ENCODE measurements around the gene NACC1.

NACC1 gene

DNA sequence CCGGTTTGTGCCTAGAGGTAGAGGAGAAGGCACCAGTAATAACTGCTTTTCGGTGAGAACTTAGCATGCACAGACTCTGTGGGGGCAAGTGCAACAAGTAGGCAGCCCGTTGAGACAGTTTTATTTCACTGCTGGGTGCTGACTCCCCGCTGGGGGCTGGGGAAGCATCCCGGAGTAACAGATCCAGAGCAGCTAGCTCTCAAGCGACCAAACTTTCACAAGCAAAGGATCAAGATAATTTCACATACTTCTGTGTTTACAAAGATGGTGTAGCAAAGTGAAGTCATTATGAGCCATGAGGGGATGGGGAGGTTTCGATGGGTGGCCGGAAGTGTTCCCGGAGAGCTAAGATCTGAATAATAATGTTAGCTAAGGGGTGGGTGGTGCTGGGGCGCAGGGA lies 2.8 kb downstream of the NACC1 start:
- TF ChIP-seq, protein P1, sequence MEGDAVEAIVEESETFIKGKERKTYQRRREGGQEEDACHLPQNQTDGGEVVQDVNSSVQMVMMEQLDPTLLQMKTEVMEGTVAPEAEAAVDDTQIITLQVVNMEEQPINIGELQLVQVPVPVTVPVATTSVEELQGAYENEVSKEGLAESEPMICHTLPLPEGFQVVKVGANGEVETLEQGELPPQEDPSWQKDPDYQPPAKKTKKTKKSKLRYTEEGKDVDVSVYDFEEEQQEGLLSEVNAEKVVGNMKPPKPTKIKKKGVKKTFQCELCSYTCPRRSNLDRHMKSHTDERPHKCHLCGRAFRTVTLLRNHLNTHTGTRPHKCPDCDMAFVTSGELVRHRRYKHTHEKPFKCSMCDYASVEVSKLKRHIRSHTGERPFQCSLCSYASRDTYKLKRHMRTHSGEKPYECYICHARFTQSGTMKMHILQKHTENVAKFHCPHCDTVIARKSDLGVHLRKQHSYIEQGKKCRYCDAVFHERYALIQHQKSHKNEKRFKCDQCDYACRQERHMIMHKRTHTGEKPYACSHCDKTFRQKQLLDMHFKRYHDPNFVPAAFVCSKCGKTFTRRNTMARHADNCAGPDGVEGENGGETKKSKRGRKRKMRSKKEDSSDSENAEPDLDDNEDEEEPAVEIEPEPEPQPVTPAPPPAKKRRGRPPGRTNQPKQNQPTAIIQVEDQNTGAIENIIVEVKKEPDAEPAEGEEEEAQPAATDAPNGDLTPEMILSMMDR (IDR thresholded peaks at IDR 0.05; ENCODE audit: insufficient read depth, low read length) = no peak
- TF ChIP-seq, protein P2, sequence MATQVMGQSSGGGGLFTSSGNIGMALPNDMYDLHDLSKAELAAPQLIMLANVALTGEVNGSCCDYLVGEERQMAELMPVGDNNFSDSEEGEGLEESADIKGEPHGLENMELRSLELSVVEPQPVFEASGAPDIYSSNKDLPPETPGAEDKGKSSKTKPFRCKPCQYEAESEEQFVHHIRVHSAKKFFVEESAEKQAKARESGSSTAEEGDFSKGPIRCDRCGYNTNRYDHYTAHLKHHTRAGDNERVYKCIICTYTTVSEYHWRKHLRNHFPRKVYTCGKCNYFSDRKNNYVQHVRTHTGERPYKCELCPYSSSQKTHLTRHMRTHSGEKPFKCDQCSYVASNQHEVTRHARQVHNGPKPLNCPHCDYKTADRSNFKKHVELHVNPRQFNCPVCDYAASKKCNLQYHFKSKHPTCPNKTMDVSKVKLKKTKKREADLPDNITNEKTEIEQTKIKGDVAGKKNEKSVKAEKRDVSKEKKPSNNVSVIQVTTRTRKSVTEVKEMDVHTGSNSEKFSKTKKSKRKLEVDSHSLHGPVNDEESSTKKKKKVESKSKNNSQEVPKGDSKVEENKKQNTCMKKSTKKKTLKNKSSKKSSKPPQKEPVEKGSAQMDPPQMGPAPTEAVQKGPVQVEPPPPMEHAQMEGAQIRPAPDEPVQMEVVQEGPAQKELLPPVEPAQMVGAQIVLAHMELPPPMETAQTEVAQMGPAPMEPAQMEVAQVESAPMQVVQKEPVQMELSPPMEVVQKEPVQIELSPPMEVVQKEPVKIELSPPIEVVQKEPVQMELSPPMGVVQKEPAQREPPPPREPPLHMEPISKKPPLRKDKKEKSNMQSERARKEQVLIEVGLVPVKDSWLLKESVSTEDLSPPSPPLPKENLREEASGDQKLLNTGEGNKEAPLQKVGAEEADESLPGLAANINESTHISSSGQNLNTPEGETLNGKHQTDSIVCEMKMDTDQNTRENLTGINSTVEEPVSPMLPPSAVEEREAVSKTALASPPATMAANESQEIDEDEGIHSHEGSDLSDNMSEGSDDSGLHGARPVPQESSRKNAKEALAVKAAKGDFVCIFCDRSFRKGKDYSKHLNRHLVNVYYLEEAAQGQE (IDR thresholded peaks at IDR 0.05; ENCODE audit: insufficient replicate concordance, low read depth) = no peak
- no peak for TF ChIP-seq POLR2AphosphoS5 (IDR thresholded peaks at IDR 0.05; ENCODE audit: low read depth)
- no peak for TF ChIP-seq GABPA (IDR thresholded peaks at IDR 0.05; ENCODE audit: low read depth)
- TF ChIP-seq SPI1 (IDR thresholded peaks at IDR 0.05; ENCODE audit: borderline replicate concordance, low read depth) = no peak
- no peak for DNase-seq (ENCODE audit: low read depth in 1 of 2, low spot score in 1 of 2)
- H3K27me3 ChIP-seq (ENCODE audit: insufficient read depth, poor library complexity, severe bottlenecking) = no peaks in the 10 kb centered on the region
- no peak overlapping the region for H3K27ac ChIP-seq (replicated peaks)
- no peak overlapping the region for H3K4me3 ChIP-seq (replicated peaks; ENCODE audit: insufficient read depth, low read length)

DNA sequence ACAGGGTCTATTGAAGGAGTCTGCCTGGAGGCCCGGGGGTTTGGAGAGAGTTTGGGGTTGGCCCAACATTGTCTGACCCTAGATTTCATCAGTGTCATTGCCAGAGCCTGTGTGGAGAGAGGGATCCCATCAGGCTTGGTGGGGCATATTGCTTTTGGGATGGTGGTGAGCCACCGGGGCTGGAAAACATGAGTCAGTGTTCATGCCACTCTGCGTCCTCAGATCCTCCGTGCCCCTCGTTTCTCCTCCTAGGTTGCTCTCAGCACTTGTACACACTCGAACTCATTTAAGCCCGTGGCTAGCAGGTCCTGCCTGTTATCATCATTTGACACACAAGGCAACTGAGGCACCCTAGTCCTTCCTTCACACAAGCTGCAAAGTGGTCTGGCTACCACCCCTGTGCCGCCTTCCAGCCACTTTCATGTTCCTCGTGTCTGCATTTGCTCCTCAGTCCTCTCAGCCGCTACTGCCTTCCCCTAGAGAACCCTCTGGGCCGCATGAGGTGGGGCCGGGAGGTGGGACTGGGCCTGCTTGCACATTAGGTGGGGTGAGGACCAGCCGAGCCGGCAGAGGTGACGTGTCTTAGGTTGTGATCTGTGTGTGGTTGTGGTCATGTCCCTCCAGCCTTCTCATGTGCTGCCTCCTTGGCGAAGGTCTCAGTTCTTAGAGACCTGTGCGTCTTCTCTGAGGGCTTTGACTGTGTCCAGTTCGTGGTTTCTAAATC lies 3.6 kb downstream of the NACC1 start:
- no peak for DNase-seq (ENCODE audit: low read depth in 1 of 2, low spot score in 1 of 2)
- Histone ChIP-seq H3K4me3 (replicated peaks; ENCODE audit: insufficient read depth, low read length) (no peak overlapping the region), H3K27ac (replicated peaks) (no peak overlapping the region), H3K27me3 (ENCODE audit: insufficient read depth, poor library complexity, severe bottlenecking) (no peaks in the 10 kb centered on the region)
- TF ChIP-seq, protein P2 (IDR thresholded peaks at IDR 0.05; ENCODE audit: insufficient replicate concordance, low read depth) = no peak
- TF ChIP-seq SPI1 (IDR thresholded peaks at IDR 0.05; ENCODE audit: borderline replicate concordance, low read depth) = no peak
- no peak for TF ChIP-seq GABPA (IDR thresholded peaks at IDR 0.05; ENCODE audit: low read depth)
- TF ChIP-seq, protein P1 (IDR thresholded peaks at IDR 0.05; ENCODE audit: insufficient read depth, low read length) = no peak
- TF ChIP-seq POLR2AphosphoS5 (IDR thresholded peaks at IDR 0.05; ENCODE audit: low read depth) = no peak; the same call in 1 of the 2 replicates

DNA sequence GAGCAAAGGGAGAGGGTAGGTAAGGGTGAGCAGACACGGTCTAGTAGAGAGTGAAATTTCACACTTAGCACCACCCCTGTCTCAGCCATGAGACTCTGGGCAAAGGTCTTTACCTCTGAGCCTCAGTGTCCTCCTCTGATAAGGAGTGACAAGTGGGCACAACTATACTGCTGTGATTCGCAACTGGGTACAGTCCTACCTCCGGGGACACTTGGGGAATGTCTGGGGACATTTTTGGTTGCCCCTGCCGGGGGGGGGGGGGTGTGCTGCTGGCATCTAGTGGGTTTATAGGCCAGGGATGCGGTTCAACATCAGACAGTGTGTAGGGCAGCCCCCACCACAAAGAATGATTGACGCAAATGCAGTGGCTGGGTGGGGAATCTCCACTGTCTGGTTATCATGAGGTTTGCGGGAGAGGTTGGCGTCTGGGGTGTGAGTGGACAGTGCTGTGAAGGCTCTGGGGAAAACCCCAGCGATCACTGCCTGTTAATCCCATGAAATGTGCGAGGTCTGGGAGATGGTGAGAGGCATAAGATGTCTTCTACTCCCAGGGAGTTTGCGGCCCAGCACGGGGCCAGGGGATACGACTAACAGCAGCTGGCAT lies 4.3 kb downstream of the NACC1 start:
- no peak for DNase-seq (ENCODE audit: low read depth in 1 of 2, low spot score in 1 of 2)
- Histone ChIP-seq H3K4me3 (replicated peaks; ENCODE audit: insufficient read depth, low read length) (no peak overlapping the region), H3K27ac (replicated peaks) (no peak overlapping the region), H3K27me3 (ENCODE audit: insufficient read depth, poor library complexity, severe bottlenecking) (no peaks in the 10 kb centered on the region)
- TF ChIP-seq POLR2AphosphoS5 (IDR thresholded peaks at IDR 0.05; ENCODE audit: low read depth) = no peak; the same call in 1 of the 2 replicates

DNA sequence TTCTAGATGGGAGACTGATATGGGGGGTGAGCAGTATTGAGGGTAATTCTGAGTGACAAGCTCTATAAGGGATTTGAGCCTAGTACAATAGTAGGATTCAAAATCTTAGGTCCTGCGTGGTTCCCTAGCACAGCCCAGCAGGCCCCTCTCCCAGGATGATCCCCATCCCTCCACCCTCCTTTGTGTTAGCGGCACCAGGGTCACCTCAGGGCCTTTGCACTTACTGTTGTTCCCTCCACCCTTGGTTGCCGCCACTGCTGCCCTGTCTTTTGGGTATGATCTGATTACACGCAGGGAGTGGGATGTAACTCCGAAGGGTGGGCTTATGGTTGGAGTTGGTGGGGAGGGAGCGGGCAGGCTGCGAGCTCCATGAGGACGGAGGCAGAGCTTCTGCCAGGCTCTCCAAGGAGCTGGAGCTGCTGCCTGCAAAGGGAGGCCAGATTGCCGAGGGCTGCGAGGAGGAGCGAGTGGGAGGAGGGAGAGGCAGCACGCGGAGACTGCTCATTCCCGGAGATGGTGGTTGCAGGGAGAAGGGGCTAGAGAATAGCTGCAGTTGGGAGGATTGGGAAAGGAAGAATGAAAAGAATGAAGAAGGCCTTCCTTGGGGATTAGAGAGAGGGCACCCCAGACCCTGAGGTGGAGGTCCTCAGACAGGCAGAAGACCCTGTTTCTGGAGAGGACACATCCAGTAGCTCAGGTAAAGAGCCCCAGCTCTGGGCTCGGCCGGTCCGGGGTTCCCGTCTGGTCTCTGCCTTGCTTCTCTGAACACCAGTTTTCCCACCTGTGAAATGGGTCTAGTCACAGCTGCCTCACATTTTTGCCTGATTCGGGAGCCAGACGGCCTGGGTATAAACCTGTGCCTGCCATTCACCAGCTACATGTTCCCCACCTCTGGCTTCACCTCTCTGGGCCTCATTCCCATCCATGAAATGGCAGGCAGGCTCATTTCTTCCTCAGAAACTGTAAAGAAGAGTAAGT lies 5.2 kb downstream of the NACC1 start:
- no peak overlapping the region for H3K27ac ChIP-seq (replicated peaks)
- TF ChIP-seq, protein P1 (IDR thresholded peaks at IDR 0.05; ENCODE audit: insufficient read depth, low read length) = no peak
- TF ChIP-seq SPI1 (IDR thresholded peaks at IDR 0.05; ENCODE audit: borderline replicate concordance, low read depth) (no peak), GABPA (IDR thresholded peaks at IDR 0.05; ENCODE audit: low read depth) (no peak), POLR2AphosphoS5 (IDR thresholded peaks at IDR 0.05; ENCODE audit: low read depth) (no peak)
- TF ChIP-seq, protein P2 (IDR thresholded peaks at IDR 0.05; ENCODE audit: insufficient replicate concordance, low read depth) = no peak

More for the DNA sequence above, 5.2 kb downstream of the NACC1 start:
- no peaks in the 10 kb centered on the region for H3K27me3 ChIP-seq (ENCODE audit: insufficient read depth, poor library complexity, severe bottlenecking)
- H3K4me3 ChIP-seq (replicated peaks; ENCODE audit: insufficient read depth, low read length) = no peak overlapping the region
- DNase-seq (ENCODE audit: low read depth in 1 of 2, low spot score in 1 of 2) = no peak
